B cell (primary cell): ENCODE measurements around the gene ANTXR1.

ENCODE experiments used
- EZH2 ChIP-seq: IDR thresholded peaks from 2 replicates; pipeline ENCODE4 v1.6.1; 2012; ENCODE audit warnings: borderline replicate concordance, low read depth, mild to moderate bottlenecking, moderate library complexity, low read length; ENCODE audit not compliant: insufficient read depth, poor library complexity, severe bottlenecking
- TF ChIP-seq, protein P1 (sequence below): fragments of 200-600 bp; IDR thresholded peaks from one replicate; pipeline ENCODE4 v1.8.0; 2022; ENCODE audit warnings: antibody characterized with exemption, mild to moderate bottlenecking

GRCh38 chr2:69185807-69186206, 172.8 kb downstream of the ANTXR1 start:
- no peak for TF ChIP-seq EZH2
- TF ChIP-seq, protein P1, sequence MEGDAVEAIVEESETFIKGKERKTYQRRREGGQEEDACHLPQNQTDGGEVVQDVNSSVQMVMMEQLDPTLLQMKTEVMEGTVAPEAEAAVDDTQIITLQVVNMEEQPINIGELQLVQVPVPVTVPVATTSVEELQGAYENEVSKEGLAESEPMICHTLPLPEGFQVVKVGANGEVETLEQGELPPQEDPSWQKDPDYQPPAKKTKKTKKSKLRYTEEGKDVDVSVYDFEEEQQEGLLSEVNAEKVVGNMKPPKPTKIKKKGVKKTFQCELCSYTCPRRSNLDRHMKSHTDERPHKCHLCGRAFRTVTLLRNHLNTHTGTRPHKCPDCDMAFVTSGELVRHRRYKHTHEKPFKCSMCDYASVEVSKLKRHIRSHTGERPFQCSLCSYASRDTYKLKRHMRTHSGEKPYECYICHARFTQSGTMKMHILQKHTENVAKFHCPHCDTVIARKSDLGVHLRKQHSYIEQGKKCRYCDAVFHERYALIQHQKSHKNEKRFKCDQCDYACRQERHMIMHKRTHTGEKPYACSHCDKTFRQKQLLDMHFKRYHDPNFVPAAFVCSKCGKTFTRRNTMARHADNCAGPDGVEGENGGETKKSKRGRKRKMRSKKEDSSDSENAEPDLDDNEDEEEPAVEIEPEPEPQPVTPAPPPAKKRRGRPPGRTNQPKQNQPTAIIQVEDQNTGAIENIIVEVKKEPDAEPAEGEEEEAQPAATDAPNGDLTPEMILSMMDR, result no peak
